SK-N-MC (cell line): ENCODE results near the gene MAP3K8.

ENCODE experiments used
- DNase-seq: peaks from one replicate; pipeline ENCODE4 v3.0.0-alpha.2; 2011; ENCODE audit warnings: low read depth, low spot score
- H3K27ac ChIP-seq: fragments of 200-600 bp; sonication (generic); 2 replicates; pipeline ENCODE4 v1.5.1; 2016; ENCODE audit warnings: mixed run types
- H3K36me3 ChIP-seq: fragments of 200-600 bp; sonication (generic); 2 replicates; pipeline ENCODE4 v1.6.1; 2017; ENCODE audit warnings: antibody characterized with exemption, low read length, mixed read lengths; ENCODE audit not compliant: insufficient read depth
- H3K4me3 ChIP-seq: fragments of 200-600 bp; sonication (generic); 2 replicates; pipeline ENCODE4 v1.5.1; 2016
- H3K9ac ChIP-seq: fragments of 200-600 bp; sonication (generic); 2 replicates; pipeline ENCODE4 v1.8.0; 2017; ENCODE audit warnings: mixed run types, mixed read lengths; ENCODE audit not compliant: insufficient read length
- H3K9me3 ChIP-seq: fragments of 200-600 bp; sonication (generic); 2 replicates; pipeline ENCODE4 v1.6.1; 2017; ENCODE audit warnings: low read depth, mild to moderate bottlenecking, antibody characterized with exemption, low read length, moderate library complexity, mixed read lengths
- EZH2 ChIP-seq: fragments of 200-600 bp; sonication (generic); IDR thresholded peaks from one replicate; pipeline ENCODE4 v1.6.1; 2017; ENCODE audit warnings: antibody characterized with exemption
- FOXP2 ChIP-seq: optimal IDR thresholded peaks from 2 replicates; pipeline ENCODE3; 2011; ENCODE audit warnings: mild to moderate bottlenecking, moderate library complexity; ENCODE audit not compliant: insufficient read depth; ENCODE audit errors: extremely low read length, control extremely low read depth
- POLR2AphosphoS5 ChIP-seq: IDR thresholded peaks from 2 replicates; pipeline ENCODE4 v1.6.1; 2012; ENCODE audit warnings: mild to moderate bottlenecking, low read depth, low read length, borderline replicate concordance

Gene MAP3K8

DNA sequence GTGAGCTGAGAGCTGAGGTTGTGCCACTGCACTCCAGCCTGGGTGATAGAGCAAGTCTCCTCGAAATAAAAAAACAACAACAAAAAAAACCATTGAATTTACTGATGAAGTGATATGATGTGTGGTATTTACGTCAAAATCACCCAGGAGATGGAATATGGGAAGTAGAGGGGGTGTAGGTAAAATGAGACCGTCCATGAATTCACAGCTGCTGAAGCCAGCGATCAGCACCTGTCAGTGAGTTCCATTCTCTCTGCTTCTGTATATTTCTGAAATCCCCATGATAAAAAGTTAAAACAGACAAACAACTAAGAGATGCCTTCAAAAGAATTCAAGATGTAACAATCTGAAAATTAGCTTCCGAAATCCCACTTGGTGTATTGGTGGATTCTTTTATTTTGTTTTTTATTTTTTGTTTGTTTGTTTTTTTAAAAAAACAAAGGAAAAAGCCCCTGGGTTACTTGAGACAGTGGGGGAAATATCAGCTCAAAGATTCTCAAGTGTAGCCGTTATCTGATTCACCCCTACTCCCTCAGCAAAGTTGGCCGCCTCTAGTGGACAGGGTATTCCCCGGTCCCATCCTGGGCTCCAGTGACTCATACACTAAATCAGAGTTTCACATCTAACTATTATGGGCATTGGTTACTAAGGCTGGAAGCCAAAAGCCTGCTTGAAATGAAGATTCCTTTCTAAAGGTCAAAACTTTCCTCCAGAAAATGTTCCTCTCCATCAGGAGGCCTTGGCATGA, 76.4 kb downstream of the MAP3K8 start:
- H3K27ac ChIP-seq, result no peak overlapping the region
- DNase-seq, result no peak
- H3K9ac ChIP-seq, result no peak overlapping the region
- no peaks in the 10 kb centered on the region for H3K9me3 ChIP-seq
- H3K36me3 ChIP-seq, result no peaks in the 10 kb centered on the region
- no peak overlapping the region for H3K4me3 ChIP-seq
- no peak for TF ChIP-seq EZH2
- no peak for TF ChIP-seq POLR2AphosphoS5
- no peak for TF ChIP-seq FOXP2

DNA sequence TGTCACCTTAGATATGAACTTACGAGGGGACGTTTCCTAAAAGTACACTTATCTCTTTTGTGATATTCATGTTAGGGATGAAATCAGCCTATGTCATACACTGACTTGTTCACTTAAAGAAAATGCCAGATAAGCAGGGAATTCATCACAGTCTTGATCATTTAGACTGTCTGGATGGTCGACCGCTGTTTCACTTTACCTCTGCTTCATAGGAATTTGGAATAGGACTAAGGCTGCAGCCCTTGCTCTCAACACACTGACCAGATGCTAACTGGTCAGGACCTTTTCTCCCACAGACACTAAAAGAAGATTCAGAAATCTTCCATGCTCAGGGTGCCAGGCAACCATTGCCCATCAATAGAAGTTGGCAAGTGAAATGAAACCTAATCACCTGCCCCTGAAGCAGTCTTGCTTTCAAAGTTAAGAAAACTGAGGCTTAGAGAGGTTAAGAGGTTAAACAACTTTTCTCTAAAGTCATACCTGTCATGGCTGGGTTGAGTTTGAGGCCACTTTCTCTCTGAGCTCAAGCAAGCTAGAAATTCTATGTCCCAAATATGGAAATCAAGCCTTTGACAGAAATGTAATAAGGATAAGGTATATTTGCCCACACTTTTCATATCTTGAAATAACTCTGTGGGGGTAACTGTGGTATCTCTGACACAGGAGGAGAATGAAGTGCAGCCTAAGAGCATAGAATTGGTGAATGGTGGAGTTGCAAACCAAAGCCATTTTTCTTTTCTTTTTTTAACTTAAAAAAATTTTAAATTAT, 77.1 kb downstream of the MAP3K8 start:
- H3K36me3 ChIP-seq, result no peaks in the 10 kb centered on the region
- H3K27ac ChIP-seq, result no peak overlapping the region
- no peak overlapping the region for H3K9ac ChIP-seq
- DNase-seq, result no peak
- H3K9me3 ChIP-seq, result no peaks in the 10 kb centered on the region
- no peak overlapping the region for H3K4me3 ChIP-seq
- TF ChIP-seq FOXP2, result no peak
- no peak for TF ChIP-seq POLR2AphosphoS5
- no peak for TF ChIP-seq EZH2
